ENCODE measurements around the gene RAB17. TPM values are rescaled to one million over a fixed set of nuclear protein-coding genes. Genes with fewer than 3 reads are reported as not detected.

Gene RAB17
- total RNA-seq, 1 experiment from 2014 or later = 41.8 TPM

DNA sequence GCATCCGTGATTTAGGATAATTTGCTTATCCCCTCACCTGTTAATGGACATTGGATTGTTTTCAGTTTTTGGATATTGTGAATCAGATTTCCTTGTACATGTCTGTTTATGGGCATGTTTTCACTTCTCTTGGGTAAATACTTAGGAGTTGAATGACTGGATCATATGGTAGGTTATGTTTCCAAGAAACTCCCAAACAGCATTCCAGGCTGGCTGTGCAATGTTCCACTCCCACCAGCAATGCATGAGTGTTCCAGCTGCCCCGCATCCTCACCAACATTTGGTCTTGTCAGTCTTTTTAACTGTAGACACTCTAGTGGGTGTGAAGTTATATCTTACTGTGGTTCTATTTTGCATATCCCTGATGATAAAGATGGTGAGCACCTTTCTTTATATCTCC lies 27.9 kb upstream of the RAB17 start:
- no peaks in the 10 kb centered on the region for H3K36me3 ChIP-seq (ENCODE audit: control insufficient read depth in 1 of 2, insufficient read depth in 2 of 2, low read length in 2 of 2)
- H3K4me3 ChIP-seq (replicated peaks in 1 of 2; ENCODE audit: low read depth in 1 of 2, low read length in 2 of 2) = no peak overlapping the region
- H3K9me3 ChIP-seq (ENCODE audit: control insufficient read depth in 1 of 2, insufficient read depth in 1 of 2, low read depth in 1 of 2, low read length in 2 of 2) = no peaks in the 10 kb centered on the region
- no peak for ATAC-seq
- no peaks in the 10 kb centered on the region for H3K9me2 ChIP-seq (ENCODE audit: insufficient read depth)
- CTCF ChIA-PET = no interaction called here
- H3K27me3 ChIP-seq (ENCODE audit: insufficient read depth, low read length) = no peaks in the 10 kb centered on the region; the same call in 1 of the 2 replicates
- RAD21 ChIA-PET (ENCODE audit: low non-redundant PET in 1 of 2, low total read pairs in 2 of 2, uncharacterized antibody in 2 of 2, unreplicated experiment in 2 of 2) = no interaction called here
- no peak overlapping the region for H3K4me2 ChIP-seq (ENCODE audit: low read length)
- H3K4me1 ChIP-seq (ENCODE audit: control insufficient read depth in 1 of 2, insufficient read depth in 2 of 2, low read length in 2 of 2) = peaks cover 2 to 15% of the 10 kb centered on the region in 2 experiments; a peak in 2 of 4 replicates
- TF ChIP-seq, protein P1, sequence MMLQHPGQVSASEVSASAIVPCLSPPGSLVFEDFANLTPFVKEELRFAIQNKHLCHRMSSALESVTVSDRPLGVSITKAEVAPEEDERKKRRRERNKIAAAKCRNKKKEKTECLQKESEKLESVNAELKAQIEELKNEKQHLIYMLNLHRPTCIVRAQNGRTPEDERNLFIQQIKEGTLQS (IDR thresholded peaks at IDR 0.05) = no peak
- TF ChIP-seq ZNF274 (IDR thresholded peaks at IDR 0.05; ENCODE audit: low read depth, low read length) (no peak), ZFX (IDR thresholded peaks at IDR 0.05) (no peak), RAD21 (IDR thresholded peaks at IDR 0.05; ENCODE audit: low read depth) (no peak), EZH2 (IDR thresholded peaks at IDR 0.05) (no peak), CBX3 (IDR thresholded peaks at IDR 0.05; ENCODE audit: low read depth) (no peak), FOSL1 (IDR thresholded peaks at IDR 0.05; ENCODE audit: low read depth) (no peak), JUND (IDR thresholded peaks at IDR 0.05) (no peak), SRF (IDR thresholded peaks at IDR 0.05; ENCODE audit: low read depth) (no peak), TCF7L2 (IDR thresholded peaks at IDR 0.05; ENCODE audit: borderline replicate concordance, extremely low read depth, insufficient read depth, insufficient read length) (no peak), POLR2AphosphoS5 (IDR thresholded peaks at IDR 0.05; ENCODE audit: low read depth, low read length) (no peak), EGR1 (IDR thresholded peaks at IDR 0.05; ENCODE audit: low read depth) (no peak), SIN3A (IDR thresholded peaks at IDR 0.05; ENCODE audit: low read depth) (no peak), EZH2phosphoT487 (IDR thresholded peaks at IDR 0.05; ENCODE audit: borderline replicate concordance) (no peak), ELF1 (IDR thresholded peaks at IDR 0.05; ENCODE audit: borderline replicate concordance, low read depth) (no peak), CEBPB (IDR thresholded peaks at IDR 0.05; ENCODE audit: low read depth) (no peak)
- TF ChIP-seq, protein P2, sequence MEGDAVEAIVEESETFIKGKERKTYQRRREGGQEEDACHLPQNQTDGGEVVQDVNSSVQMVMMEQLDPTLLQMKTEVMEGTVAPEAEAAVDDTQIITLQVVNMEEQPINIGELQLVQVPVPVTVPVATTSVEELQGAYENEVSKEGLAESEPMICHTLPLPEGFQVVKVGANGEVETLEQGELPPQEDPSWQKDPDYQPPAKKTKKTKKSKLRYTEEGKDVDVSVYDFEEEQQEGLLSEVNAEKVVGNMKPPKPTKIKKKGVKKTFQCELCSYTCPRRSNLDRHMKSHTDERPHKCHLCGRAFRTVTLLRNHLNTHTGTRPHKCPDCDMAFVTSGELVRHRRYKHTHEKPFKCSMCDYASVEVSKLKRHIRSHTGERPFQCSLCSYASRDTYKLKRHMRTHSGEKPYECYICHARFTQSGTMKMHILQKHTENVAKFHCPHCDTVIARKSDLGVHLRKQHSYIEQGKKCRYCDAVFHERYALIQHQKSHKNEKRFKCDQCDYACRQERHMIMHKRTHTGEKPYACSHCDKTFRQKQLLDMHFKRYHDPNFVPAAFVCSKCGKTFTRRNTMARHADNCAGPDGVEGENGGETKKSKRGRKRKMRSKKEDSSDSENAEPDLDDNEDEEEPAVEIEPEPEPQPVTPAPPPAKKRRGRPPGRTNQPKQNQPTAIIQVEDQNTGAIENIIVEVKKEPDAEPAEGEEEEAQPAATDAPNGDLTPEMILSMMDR (IDR thresholded peaks at IDR 0.05 in 2 of 3, conservative IDR thresholded peaks at IDR 0.05 in 1 of 3; ENCODE audit: borderline replicate concordance in 1 of 3, insufficient read depth in 1 of 3, low read depth in 2 of 3, low read length in 2 of 3) = no peak
- TF ChIP-seq, protein P3, sequence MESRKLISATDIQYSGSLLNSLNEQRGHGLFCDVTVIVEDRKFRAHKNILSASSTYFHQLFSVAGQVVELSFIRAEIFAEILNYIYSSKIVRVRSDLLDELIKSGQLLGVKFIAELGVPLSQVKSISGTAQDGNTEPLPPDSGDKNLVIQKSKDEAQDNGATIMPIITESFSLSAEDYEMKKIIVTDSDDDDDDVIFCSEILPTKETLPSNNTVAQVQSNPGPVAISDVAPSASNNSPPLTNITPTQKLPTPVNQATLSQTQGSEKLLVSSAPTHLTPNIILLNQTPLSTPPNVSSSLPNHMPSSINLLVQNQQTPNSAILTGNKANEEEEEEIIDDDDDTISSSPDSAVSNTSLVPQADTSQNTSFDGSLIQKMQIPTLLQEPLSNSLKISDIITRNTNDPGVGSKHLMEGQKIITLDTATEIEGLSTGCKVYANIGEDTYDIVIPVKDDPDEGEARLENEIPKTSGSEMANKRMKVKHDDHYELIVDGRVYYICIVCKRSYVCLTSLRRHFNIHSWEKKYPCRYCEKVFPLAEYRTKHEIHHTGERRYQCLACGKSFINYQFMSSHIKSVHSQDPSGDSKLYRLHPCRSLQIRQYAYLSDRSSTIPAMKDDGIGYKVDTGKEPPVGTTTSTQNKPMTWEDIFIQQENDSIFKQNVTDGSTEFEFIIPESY (IDR thresholded peaks at IDR 0.05; ENCODE audit: extremely low read depth, insufficient replicate concordance, low read length) = no peak
- TF ChIP-seq, protein P4, sequence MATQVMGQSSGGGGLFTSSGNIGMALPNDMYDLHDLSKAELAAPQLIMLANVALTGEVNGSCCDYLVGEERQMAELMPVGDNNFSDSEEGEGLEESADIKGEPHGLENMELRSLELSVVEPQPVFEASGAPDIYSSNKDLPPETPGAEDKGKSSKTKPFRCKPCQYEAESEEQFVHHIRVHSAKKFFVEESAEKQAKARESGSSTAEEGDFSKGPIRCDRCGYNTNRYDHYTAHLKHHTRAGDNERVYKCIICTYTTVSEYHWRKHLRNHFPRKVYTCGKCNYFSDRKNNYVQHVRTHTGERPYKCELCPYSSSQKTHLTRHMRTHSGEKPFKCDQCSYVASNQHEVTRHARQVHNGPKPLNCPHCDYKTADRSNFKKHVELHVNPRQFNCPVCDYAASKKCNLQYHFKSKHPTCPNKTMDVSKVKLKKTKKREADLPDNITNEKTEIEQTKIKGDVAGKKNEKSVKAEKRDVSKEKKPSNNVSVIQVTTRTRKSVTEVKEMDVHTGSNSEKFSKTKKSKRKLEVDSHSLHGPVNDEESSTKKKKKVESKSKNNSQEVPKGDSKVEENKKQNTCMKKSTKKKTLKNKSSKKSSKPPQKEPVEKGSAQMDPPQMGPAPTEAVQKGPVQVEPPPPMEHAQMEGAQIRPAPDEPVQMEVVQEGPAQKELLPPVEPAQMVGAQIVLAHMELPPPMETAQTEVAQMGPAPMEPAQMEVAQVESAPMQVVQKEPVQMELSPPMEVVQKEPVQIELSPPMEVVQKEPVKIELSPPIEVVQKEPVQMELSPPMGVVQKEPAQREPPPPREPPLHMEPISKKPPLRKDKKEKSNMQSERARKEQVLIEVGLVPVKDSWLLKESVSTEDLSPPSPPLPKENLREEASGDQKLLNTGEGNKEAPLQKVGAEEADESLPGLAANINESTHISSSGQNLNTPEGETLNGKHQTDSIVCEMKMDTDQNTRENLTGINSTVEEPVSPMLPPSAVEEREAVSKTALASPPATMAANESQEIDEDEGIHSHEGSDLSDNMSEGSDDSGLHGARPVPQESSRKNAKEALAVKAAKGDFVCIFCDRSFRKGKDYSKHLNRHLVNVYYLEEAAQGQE (IDR thresholded peaks at IDR 0.05; ENCODE audit: low read depth) = no peak
- TF ChIP-seq, protein P5, sequence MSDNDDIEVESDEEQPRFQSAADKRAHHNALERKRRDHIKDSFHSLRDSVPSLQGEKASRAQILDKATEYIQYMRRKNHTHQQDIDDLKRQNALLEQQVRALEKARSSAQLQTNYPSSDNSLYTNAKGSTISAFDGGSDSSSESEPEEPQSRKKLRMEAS (IDR thresholded peaks at IDR 0.05) = no peak
- H4K20me1 ChIP-seq (ENCODE audit: insufficient read depth) = no peaks in the 10 kb centered on the region
- no peaks in the 10 kb centered on the region for H3K79me2 ChIP-seq (ENCODE audit: insufficient read depth, low read length)
- no peak overlapping the region for H2AFZ ChIP-seq (ENCODE audit: low read depth, low read length, poor library complexity, severe bottlenecking)
- H3K27ac ChIP-seq (ENCODE audit: low read depth, low read length) = no peak overlapping the region
- no peak overlapping the region for H3K9ac ChIP-seq (ENCODE audit: low read length)
- DNase-seq (ENCODE audit: low read depth, low spot score) = no peak
- POLR2A ChIA-PET = no interaction called here
- BruUV-seq (replicated peaks) = no TSS peak
- intact Hi-C loops (cut with micrococcal nuclease) = no loop called here
